OCI-LY7 (cell line): ENCODE data around the gene SCARB1. TPM values are rescaled to one million over a fixed set of nuclear protein-coding genes. Genes with fewer than 3 reads are reported as not detected.

Experiments used
- BruUV-seq: library from RNA; stranded (reverse); fragments of 400-500 nt; replicated peaks from 2 replicates; lab custom pipeline; 2021; lab: Mats Ljungman, UMichigan
- CTCF ChIA-PET: fragments of 300-600 bp; sonication (Branson Sonifier 250); formaldehyde crosslinking; loops from one replicate; lab custom pipeline; 2022; ENCODE audit warnings: antibody characterized with exemption; ENCODE audit not compliant: unreplicated experiment; lab: Charles Lee
- POLR2A ChIA-PET: fragments of 300-600 bp; sonication (Branson Sonifier 250); formaldehyde crosslinking; loops from one replicate; lab custom pipeline; 2022; ENCODE audit warnings: antibody characterized with exemption; lab: Charles Lee
- DNase-seq: peaks from one replicate; pipeline ENCODE4 v3.0.0-alpha.2; 2015; ENCODE audit warnings: low spot score
- H2AFZ ChIP-seq: fragments of 200-600 bp; sonication (generic), shearing (Covaris generic); 2 replicates; pipeline ENCODE4 v1.6.1; 2014; ENCODE audit warnings: mild to moderate bottlenecking, antibody characterized with exemption, low read length, moderate library complexity
- H3K27ac ChIP-seq: fragments of 200-600 bp; sonication (generic); 2 replicates; pipeline ENCODE4 v1.5.1; 2014; ENCODE audit warnings: mixed run types, low read depth, mild to moderate bottlenecking, moderate library complexity, low read length, inconsistent platforms; ENCODE audit not compliant: poor library complexity, severe bottlenecking
- H3K36me3 ChIP-seq: fragments of 200-600 bp; sonication (generic); 2 replicates; pipeline ENCODE4 v1.6.1; 2014; ENCODE audit warnings: mild to moderate bottlenecking, antibody characterized with exemption, low read length, moderate library complexity, mixed read lengths; ENCODE audit not compliant: insufficient read depth
- H3K4me1 ChIP-seq: fragments of 200-600 bp; sonication (generic); 2 replicates; pipeline ENCODE4 v1.5.1; 2014; ENCODE audit warnings: mild to moderate bottlenecking, low read length; ENCODE audit not compliant: insufficient read depth, poor library complexity, severe bottlenecking
- H3K4me2 ChIP-seq: fragments of 200-600 bp; sonication (generic); 2 replicates; pipeline ENCODE4 v1.6.1; 2014; ENCODE audit warnings: mild to moderate bottlenecking, low read length
- H3K4me3 ChIP-seq: fragments of 200-600 bp; sonication (generic); 2 replicates; pipeline ENCODE4 v1.5.1; 2014; ENCODE audit warnings: mild to moderate bottlenecking, low read depth, low read length; ENCODE audit not compliant: poor library complexity, severe bottlenecking
- H3K79me2 ChIP-seq: fragments of 200-600 bp; sonication (generic); 2 replicates; pipeline ENCODE4 v1.6.1; 2016; ENCODE audit warnings: low read depth, mild to moderate bottlenecking, low read length, moderate library complexity, mixed read lengths; ENCODE audit not compliant: insufficient read depth
- H3K9me2 ChIP-seq: fragments of 200-600 bp; sonication (generic); 2 replicates; pipeline ENCODE4 v1.6.1; 2016; ENCODE audit warnings: mild to moderate bottlenecking, low read length, mixed read lengths; ENCODE audit not compliant: insufficient read depth
- H3K9me3 ChIP-seq: fragments of 200-600 bp; sonication (generic); 2 replicates; pipeline ENCODE4 v1.6.1; 2014; ENCODE audit warnings: mild to moderate bottlenecking, mixed run types, low read length, mixed read lengths
- H4K20me1 ChIP-seq: fragments of 200-600 bp; sonication (generic); 2 replicates; pipeline ENCODE4 v1.6.1; 2014; ENCODE audit warnings: mild to moderate bottlenecking, antibody characterized with exemption, low read length, moderate library complexity, mixed read lengths; ENCODE audit not compliant: insufficient read depth
- CTCF ChIP-seq: fragments of 200-600 bp; sonication (generic); conservative IDR thresholded peaks from 2 replicates; pipeline ENCODE4 v1.5.1; 2014; ENCODE audit warnings: mild to moderate bottlenecking, antibody characterized with exemption, low read length, moderate library complexity, mixed read lengths
- EZH2phosphoT487 ChIP-seq: fragments of 200-600 bp; sonication (generic); IDR thresholded peaks from 2 replicates; pipeline ENCODE4 v1.6.1; 2018; ENCODE audit warnings: low read depth, borderline replicate concordance, mild to moderate bottlenecking, mixed run types, antibody characterized with exemption, low read length, moderate library complexity, mixed read lengths
- intact Hi-C: fragments of 100-400 bp; cut with micrococcal nuclease; formaldehyde crosslinking; loops from one replicate; pipeline ENCODE4 v1.10.0; 2022; ENCODE audit not compliant: unreplicated experiment
- total RNA-seq, 2 experiments: library from RNA; depleted of rRNA in 1 of 2; stranded (reverse); fragments of >200 nt in 1 of 2; shearing (Covaris generic) in 1 of 2; gene quantifications; 2 replicates each; pipeline ENCODE4 v1.2.3, GENCODE V29; 2014 to 2022

SCARB1 gene
- total RNA-seq, 2 experiments from 2014 or later = 42.9 to 112 TPM

- Histone ChIP-seq H3K4me1 (no peaks in the 10 kb centered on the region), H3K79me2 (no peaks in the 10 kb centered on the region), H3K4me3 (no peak overlapping the region), H3K27ac (no peak overlapping the region), H3K36me3 (no peaks in the 10 kb centered on the region), H3K9me3 (no peaks in the 10 kb centered on the region), H4K20me1 (no peaks in the 10 kb centered on the region), H3K9me2 (no peaks in the 10 kb centered on the region), H2AFZ (no peak overlapping the region), H3K4me2 (no peak overlapping the region)
- ChIA-PET CTCF (no interaction called here), POLR2A (no interaction called here)
- BruUV-seq = no TSS peak
- intact Hi-C loops = no loop called here
- no peak for DNase-seq
- no peak for TF ChIP-seq EZH2phosphoT487
- no peak for TF ChIP-seq CTCF
Measured at GRCh38 chr12:124756166-124756565, 107.5 kb downstream of the SCARB1 start.

GRCh38 chr12:124755801-124756148 lies 107.9 kb downstream of the SCARB1 start:
- no peak overlapping the region for H3K4me2 ChIP-seq
- no TSS peak for BruUV-seq

More at GRCh38 chr12:124755801-124756148, 107.9 kb downstream of the SCARB1 start:
- no peak overlapping the region for H3K4me3 ChIP-seq
- no peaks in the 10 kb centered on the region for H3K4me1 ChIP-seq
- TF ChIP-seq CTCF = no peak
- no peak for TF ChIP-seq EZH2phosphoT487
- H4K20me1 ChIP-seq = no peaks in the 10 kb centered on the region
- ChIA-PET CTCF (no interaction called here), POLR2A (no interaction called here)
- no peak for DNase-seq
- intact Hi-C loops = no loop called here
- no peaks in the 10 kb centered on the region for H3K9me2 ChIP-seq
- H2AFZ ChIP-seq = no peak overlapping the region
- no peaks in the 10 kb centered on the region for H3K9me3 ChIP-seq
- H3K79me2 ChIP-seq = no peaks in the 10 kb centered on the region
- no peaks in the 10 kb centered on the region for H3K36me3 ChIP-seq
- H3K27ac ChIP-seq = no peak overlapping the region
